Measurements from ENCODE around the gene CDC42BPA.

The CDC42BPA gene

GRCh38 chr1:227218870-227219573, 99.3 kb downstream of the CDC42BPA start:
- TF ChIP-seq FOXP2 (optimal IDR thresholded peaks at IDR 0.05; ENCODE audit: borderline replicate concordance, extremely low read depth, extremely low read length, insufficient read depth) (no peak), POLR2AphosphoS5 (IDR thresholded peaks at IDR 0.05; ENCODE audit: low read depth, low read length) (no peak), SIN3A (IDR thresholded peaks at IDR 0.05; ENCODE audit: borderline replicate concordance, insufficient read depth, low read length) (no peak), TAF1 (IDR thresholded peaks at IDR 0.05; ENCODE audit: borderline replicate concordance, insufficient read depth, low read length) (no peak)
- TF ChIP-seq, protein P1, sequence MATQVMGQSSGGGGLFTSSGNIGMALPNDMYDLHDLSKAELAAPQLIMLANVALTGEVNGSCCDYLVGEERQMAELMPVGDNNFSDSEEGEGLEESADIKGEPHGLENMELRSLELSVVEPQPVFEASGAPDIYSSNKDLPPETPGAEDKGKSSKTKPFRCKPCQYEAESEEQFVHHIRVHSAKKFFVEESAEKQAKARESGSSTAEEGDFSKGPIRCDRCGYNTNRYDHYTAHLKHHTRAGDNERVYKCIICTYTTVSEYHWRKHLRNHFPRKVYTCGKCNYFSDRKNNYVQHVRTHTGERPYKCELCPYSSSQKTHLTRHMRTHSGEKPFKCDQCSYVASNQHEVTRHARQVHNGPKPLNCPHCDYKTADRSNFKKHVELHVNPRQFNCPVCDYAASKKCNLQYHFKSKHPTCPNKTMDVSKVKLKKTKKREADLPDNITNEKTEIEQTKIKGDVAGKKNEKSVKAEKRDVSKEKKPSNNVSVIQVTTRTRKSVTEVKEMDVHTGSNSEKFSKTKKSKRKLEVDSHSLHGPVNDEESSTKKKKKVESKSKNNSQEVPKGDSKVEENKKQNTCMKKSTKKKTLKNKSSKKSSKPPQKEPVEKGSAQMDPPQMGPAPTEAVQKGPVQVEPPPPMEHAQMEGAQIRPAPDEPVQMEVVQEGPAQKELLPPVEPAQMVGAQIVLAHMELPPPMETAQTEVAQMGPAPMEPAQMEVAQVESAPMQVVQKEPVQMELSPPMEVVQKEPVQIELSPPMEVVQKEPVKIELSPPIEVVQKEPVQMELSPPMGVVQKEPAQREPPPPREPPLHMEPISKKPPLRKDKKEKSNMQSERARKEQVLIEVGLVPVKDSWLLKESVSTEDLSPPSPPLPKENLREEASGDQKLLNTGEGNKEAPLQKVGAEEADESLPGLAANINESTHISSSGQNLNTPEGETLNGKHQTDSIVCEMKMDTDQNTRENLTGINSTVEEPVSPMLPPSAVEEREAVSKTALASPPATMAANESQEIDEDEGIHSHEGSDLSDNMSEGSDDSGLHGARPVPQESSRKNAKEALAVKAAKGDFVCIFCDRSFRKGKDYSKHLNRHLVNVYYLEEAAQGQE (IDR thresholded peaks at IDR 0.05; ENCODE audit: insufficient read depth in 1 of 2, low read depth in 2 of 2, low read length in 2 of 2) = no peak

GRCh38 chr1:227215863-227216510, 102.3 kb downstream of the CDC42BPA start:
- TF ChIP-seq POLR2AphosphoS5 (IDR thresholded peaks at IDR 0.05; ENCODE audit: low read depth, low read length) (no peak), TAF1 (IDR thresholded peaks at IDR 0.05; ENCODE audit: borderline replicate concordance, insufficient read depth, low read length) (no peak), FOXP2 (optimal IDR thresholded peaks at IDR 0.05; ENCODE audit: borderline replicate concordance, extremely low read depth, extremely low read length, insufficient read depth) (no peak), SIN3A (IDR thresholded peaks at IDR 0.05; ENCODE audit: borderline replicate concordance, insufficient read depth, low read length) (no peak)
- TF ChIP-seq, protein P1 (IDR thresholded peaks at IDR 0.05; ENCODE audit: insufficient read depth in 1 of 2, low read depth in 2 of 2, low read length in 2 of 2) = no peak

- TF ChIP-seq POLR2AphosphoS5 (IDR thresholded peaks at IDR 0.05; ENCODE audit: low read depth, low read length) = no peak
- TF ChIP-seq FOXP2 (optimal IDR thresholded peaks at IDR 0.05; ENCODE audit: borderline replicate concordance, extremely low read depth, extremely low read length, insufficient read depth) = no peak
- no peak for TF ChIP-seq TAF1 (IDR thresholded peaks at IDR 0.05; ENCODE audit: borderline replicate concordance, insufficient read depth, low read length)
- TF ChIP-seq SIN3A (IDR thresholded peaks at IDR 0.05; ENCODE audit: borderline replicate concordance, insufficient read depth, low read length) = no peak
- TF ChIP-seq, protein P1 (IDR thresholded peaks at IDR 0.05; ENCODE audit: insufficient read depth in 1 of 2, low read depth in 2 of 2, low read length in 2 of 2) = no peak
Observed at GRCh38 chr1:227214207-227214606, 104.1 kb downstream of the CDC42BPA start.

GRCh38 chr1:227213426-227213825, 104.9 kb downstream of the CDC42BPA start:
- no peak for TF ChIP-seq SIN3A (IDR thresholded peaks at IDR 0.05; ENCODE audit: borderline replicate concordance, insufficient read depth, low read length)
- no peak for TF ChIP-seq TAF1 (IDR thresholded peaks at IDR 0.05; ENCODE audit: borderline replicate concordance, insufficient read depth, low read length)

- TF ChIP-seq SIN3A (IDR thresholded peaks at IDR 0.05; ENCODE audit: borderline replicate concordance, insufficient read depth, low read length) (no peak), FOXP2 (optimal IDR thresholded peaks at IDR 0.05; ENCODE audit: borderline replicate concordance, extremely low read depth, extremely low read length, insufficient read depth) (no peak), TAF1 (IDR thresholded peaks at IDR 0.05; ENCODE audit: borderline replicate concordance, insufficient read depth, low read length) (no peak), POLR2AphosphoS5 (IDR thresholded peaks at IDR 0.05; ENCODE audit: low read depth, low read length) (no peak)
- TF ChIP-seq, protein P1 (IDR thresholded peaks at IDR 0.05; ENCODE audit: insufficient read depth in 1 of 2, low read depth in 2 of 2, low read length in 2 of 2) = no peak
Observed at GRCh38 chr1:227212164-227212563, 106.1 kb downstream of the CDC42BPA start.
